Mucosa of descending colon (tissue), 3 donors: ENCODE data around the gene GPR26. TPM values are rescaled to one million over a fixed set of nuclear protein-coding genes. Genes with fewer than 3 reads are reported as not detected.
"Not testable (repeated sequence)": the region's sequence is repeated elsewhere in the genome, so short reads cannot be mapped to it uniquely, and the experiment has no call there.

Source experiments
- ATAC-seq: fragments of 200-7000 bp; cut with Tn5 transposase; one replicate; pipeline ENCODE4 v1.9.1; 2020; ENCODE audit warnings: mild to moderate bottlenecking, moderate library complexity
- DNase-seq, 3 donors: peaks; one replicate each; pipeline ENCODE4 v3.0.0-alpha.2; 2020
- H3K36me3 ChIP-seq: fragments of 200-600 bp; one replicate; pipeline ENCODE4 v1.8.0; 2021; ENCODE audit warnings: low read depth, mild to moderate bottlenecking
- H3K4me1 ChIP-seq: fragments of 200-600 bp; one replicate; pipeline ENCODE4 v1.8.0; 2021; ENCODE audit warnings: low read depth, mild to moderate bottlenecking
- H3K4me3 ChIP-seq: fragments of 200-600 bp; one replicate; pipeline ENCODE4 v1.8.0; 2021; ENCODE audit warnings: mild to moderate bottlenecking
- H3K9me3 ChIP-seq: fragments of 200-600 bp; one replicate; pipeline ENCODE4 v1.8.0; 2021; ENCODE audit warnings: mild to moderate bottlenecking
- CTCF ChIP-seq: fragments of 200-600 bp; IDR thresholded peaks from one replicate; pipeline ENCODE4 v1.8.0; 2022; ENCODE audit warnings: antibody characterized with exemption, mild to moderate bottlenecking
- intact Hi-C, 2 donors: fragments of 100-400 bp; cut with DNase I in 1 of 2; cut with micrococcal nuclease in 1 of 2; formaldehyde crosslinking; loops; one replicate each; pipeline versions ENCODE4 v1.11.0 to v1.11.1; 2022; cut with DNase I, micrococcal nuclease
- total RNA-seq, 3 donors: library from RNA; stranded (reverse); fragmentation: NEBNext Ultra II Directional in 2 of 3; extraction: Animal tissue kit (Norgen Biotek cat#: 25700) in 2 of 3; gene quantifications; one replicate each; pipeline versions ENCODE4 v1.2.1 to v1.2.4, GENCODE V29; 2021 to 2023
- donor health status: DM: no; HTN: no; CAD: no; lungs with moderate emphysema.
- donor health status: DM: no; HTN: no; CAD: no.
- donor health status: DM: no; HTN: yes; CAD: no.

Gene GPR26
- total RNA-seq, 3 donors from 2014 or later: not detected

- H3K36me3 ChIP-seq: no peaks in the 10 kb centered on the region
- no peaks in the 10 kb centered on the region for H3K9me3 ChIP-seq
- H3K4me1 ChIP-seq: no peaks in the 10 kb centered on the region
- intact Hi-C loops: no loop called here
- TF ChIP-seq CTCF: no peak
- ATAC-seq (no peak), DNase-seq (no peak)
- no peak overlapping the region for H3K4me3 ChIP-seq
Measured at GRCh38 chr10:123722351-123722750, 56.2 kb downstream of the GPR26 start.

- intact Hi-C loops: no loop called here
- TF ChIP-seq CTCF: no peak
- no peaks in the 10 kb centered on the region for H3K9me3 ChIP-seq
- no peak overlapping the region for H3K4me3 ChIP-seq
- no peaks in the 10 kb centered on the region for H3K36me3 ChIP-seq
- no peaks in the 10 kb centered on the region for H3K4me1 ChIP-seq
- ATAC-seq (no peak), DNase-seq (no peak)
Measured at GRCh38 chr10:123724747-123725146, 58.6 kb downstream of the GPR26 start.

- H3K9me3 ChIP-seq: no peaks in the 10 kb centered on the region
- DNase-seq (no peak), ATAC-seq (no peak)
- H3K36me3 ChIP-seq: no peaks in the 10 kb centered on the region
- no peaks in the 10 kb centered on the region for H3K4me1 ChIP-seq
- intact Hi-C loops: no loop called here
- no peak for TF ChIP-seq CTCF
- H3K4me3 ChIP-seq: no peak overlapping the region
Measured at GRCh38 chr10:123726381-123726780, 60.2 kb downstream of the GPR26 start.

- TF ChIP-seq CTCF: no peak
- Histone ChIP-seq H3K4me3 (no peak overlapping the region), H3K4me1 (no peaks in the 10 kb centered on the region), H3K36me3 (no peaks in the 10 kb centered on the region), H3K9me3 (no peaks in the 10 kb centered on the region)
- DNase-seq: no peak
- intact Hi-C loops: no loop called here
- no peak for ATAC-seq
Measured at GRCh38 chr10:123726836-123727235, 60.7 kb downstream of the GPR26 start.

- no peak for DNase-seq
- peaks cover 3% of the 10 kb centered on the region for H3K4me1 ChIP-seq
- no peak overlapping the region for H3K4me3 ChIP-seq
- no peak for ATAC-seq
- intact Hi-C loops: no loop called here
- no peaks in the 10 kb centered on the region for H3K9me3 ChIP-seq
- TF ChIP-seq CTCF: no peak
- no peaks in the 10 kb centered on the region for H3K36me3 ChIP-seq
Measured at GRCh38 chr10:123729523-123729922, 63.4 kb downstream of the GPR26 start.

GRCh38 chr10:123736917-123737316 is 70.8 kb downstream of the GPR26 start:
- H3K9me3 ChIP-seq, H3K4me1 ChIP-seq, DNase-seq, intact Hi-C loops, ATAC-seq, H3K36me3 ChIP-seq, H3K4me3 ChIP-seq: not testable (repeated sequence)
